ENCODE data around the gene DUS2. TPM values are rescaled to one million over a fixed set of nuclear protein-coding genes. Genes with fewer than 3 reads are reported as not detected.

DUS2 gene
- polyA plus RNA-seq, 1 donor (not counting 4 experiments of a cell fraction or from before 2014, with no cell fraction given): 22.9 TPM

- Histone ChIP-seq H3K79me2 (ENCODE audit: control insufficient read depth, insufficient read depth, low read length) (peaks cover 47% of the 10 kb centered on the region), H3K4me2 (ENCODE audit: control insufficient read depth, extremely low read depth, insufficient read depth, low read depth, low read length) (peak within 1 kb of the TSS; percentile 94), H3K4me3 (ENCODE audit: control insufficient read depth in 2 of 3, extremely low read depth in 1 of 3, insufficient read depth in 2 of 3, low read depth in 1 of 3, low read length in 3 of 3) (peak within 1 kb of the TSS; percentile 57 to 96 (median 94)), H3K9me1 (ENCODE audit: control insufficient read depth, extremely low read depth, insufficient read depth, low read length) (no peaks in the 10 kb centered on the region), H3K4me1 (ENCODE audit: control insufficient read depth, extremely low read depth, insufficient read depth, low read length) (peaks cover 27% of the 10 kb centered on the region), H2AFZ (ENCODE audit: control insufficient read depth, low read length) (peak within 1 kb of the TSS; percentile 82), H3K27ac (ENCODE audit: control insufficient read depth, insufficient read depth, low read length) (peak within 1 kb of the TSS; percentile 74), H4K20me1 (ENCODE audit: control insufficient read depth, extremely low read depth, insufficient read depth, low read length) (no peaks in the 10 kb centered on the region), H3K9ac (ENCODE audit: control insufficient read depth, extremely low read depth, insufficient read depth, low read length) (peak within 1 kb of the TSS; percentile 90), H3K36me3 (ENCODE audit: control insufficient read depth in 2 of 2, extremely low read depth in 1 of 2, insufficient read depth in 2 of 2, low read length in 2 of 2) (no peaks in the 10 kb centered on the region), H3K27me3 (ENCODE audit: control insufficient read depth, extremely low read depth, insufficient read depth, low read length) (no peaks in the 10 kb centered on the region), H3K9me3 (ENCODE audit: control insufficient read depth, low read depth, low read length) (no peaks in the 10 kb centered on the region)
- DNase-seq (ENCODE audit: low read depth, low spot score) (no peak), FAIRE-seq (no peak)
- dilution Hi-C loops (cut with MboI; ENCODE audit: extremely low pct_ligation_motif_present, low sequenced_read_pairs): no loop called here
- no peak for TF ChIP-seq EZH2 (IDR thresholded peaks at IDR 0.05; ENCODE audit: low read length)
Measured at GRCh38 chr16:68085259-68086071, 62.4 kb downstream of the DUS2 start, which contains the start of gene NFATC3. TSS of gene NFATC3 (plus strand) at chr16:68085370. CDS start at chr16:68085682, 312 bp downstream.

- no peaks in the 10 kb centered on the region for H3K36me3 ChIP-seq (ENCODE audit: control insufficient read depth in 2 of 2, extremely low read depth in 1 of 2, insufficient read depth in 2 of 2, low read length in 2 of 2)
- peak overlapping the region; percentile 74 for H3K27ac ChIP-seq (ENCODE audit: control insufficient read depth, insufficient read depth, low read length)
- no peaks in the 10 kb centered on the region for H3K27me3 ChIP-seq (ENCODE audit: control insufficient read depth, extremely low read depth, insufficient read depth, low read length)
- dilution Hi-C loops (cut with MboI; ENCODE audit: extremely low pct_ligation_motif_present, low sequenced_read_pairs): no loop called here
- H3K9me3 ChIP-seq (ENCODE audit: control insufficient read depth, low read depth, low read length): no peaks in the 10 kb centered on the region
- H4K20me1 ChIP-seq (ENCODE audit: control insufficient read depth, extremely low read depth, insufficient read depth, low read length): no peaks in the 10 kb centered on the region
- DNase-seq (ENCODE audit: low read depth, low spot score) (no peak), FAIRE-seq (peak; percentile 70)
- TF ChIP-seq EZH2 (IDR thresholded peaks at IDR 0.05; ENCODE audit: low read length) (no peak), CTCF (optimal IDR thresholded peaks at IDR 0.05 in 1 of 3, IDR thresholded peaks at IDR 0.05 in 1 of 3, conservative IDR thresholded peaks at IDR 0.05 in 1 of 3; ENCODE audit: extremely low read depth in 1 of 3, insufficient read depth in 2 of 3, low read length in 3 of 3) (no peak)
- peaks cover 54% of the 10 kb centered on the region for H3K79me2 ChIP-seq (ENCODE audit: control insufficient read depth, insufficient read depth, low read length)
- peak overlapping the region; percentile 94 for H3K4me2 ChIP-seq (ENCODE audit: control insufficient read depth, extremely low read depth, insufficient read depth, low read depth, low read length)
- peak overlapping the region; percentile 90 for H3K9ac ChIP-seq (ENCODE audit: control insufficient read depth, extremely low read depth, insufficient read depth, low read length)
- no peaks in the 10 kb centered on the region for H3K9me1 ChIP-seq (ENCODE audit: control insufficient read depth, extremely low read depth, insufficient read depth, low read length)
- H2AFZ ChIP-seq (ENCODE audit: control insufficient read depth, low read length): peak overlapping the region; percentile 62
- peaks cover 36% of the 10 kb centered on the region for H3K4me1 ChIP-seq (ENCODE audit: control insufficient read depth, extremely low read depth, insufficient read depth, low read length)
- peak overlapping the region; percentile 57 to 96 (median 94) for H3K4me3 ChIP-seq (ENCODE audit: control insufficient read depth in 2 of 3, extremely low read depth in 1 of 3, insufficient read depth in 2 of 3, low read depth in 1 of 3, low read length in 3 of 3)
Measured at GRCh38 chr16:68086336-68086841, 63.3 kb downstream of the DUS2 start.
